HCT116 (cell line): ENCODE data around the gene DRAM1. TPM values are rescaled to one million over a fixed set of nuclear protein-coding genes. Genes with fewer than 3 reads are reported as not detected.

Experiments used
- ATAC-seq: fragments of 200-7000 bp; cut with Tn5 transposase; 2 replicates; pipeline ENCODE4 v1.9.1; 2020; ENCODE audit warnings: mild to moderate bottlenecking, moderate library complexity
- BruUV-seq: library from RNA; stranded (reverse); fragments of 400-500 nt; replicated peaks from 2 replicates; lab custom pipeline; 2021; lab: Mats Ljungman, UMichigan
- CTCF ChIA-PET: fragments of 300-600 bp; sonication (Branson Sonifier 250); formaldehyde crosslinking; loops from one replicate; lab custom pipeline; 2021; ENCODE audit warnings: antibody characterized with exemption; lab: Charles Lee
- POLR2A ChIA-PET: fragments of 300-600, 350-600 bp; sonication (Branson Sonifier 250); formaldehyde crosslinking; loops from one replicate; lab custom pipeline; 2021; ENCODE audit warnings: antibody characterized with exemption; lab: Charles Lee
- RAD21 ChIA-PET, 2 experiments: fragments of 300-600 bp; sonication (Branson Sonifier 250); formaldehyde crosslinking; loops; one replicate each; lab custom pipeline; 2023; ENCODE audit warnings: low total read pairs in 2 of 2; ENCODE audit not compliant: uncharacterized antibody in 2 of 2, unreplicated experiment in 2 of 2, low non-redundant PET in 1 of 2; lab: Charles Lee
- DNase-seq: peaks from one replicate; pipeline ENCODE4 v3.0.0-alpha.2; 2010; ENCODE audit warnings: low read depth, low spot score
- H2AFZ ChIP-seq: fragments of 200-600 bp; shearing (Covaris generic), sonication (generic); 2 replicates; pipeline ENCODE4 v1.6.1; 2017; ENCODE audit warnings: low read depth, mixed run types, mixed read lengths, antibody characterized with exemption, low read length; ENCODE audit not compliant: poor library complexity, severe bottlenecking
- H3K27ac ChIP-seq: 2 replicates; pipeline ENCODE4 v1.5.1; 2012; ENCODE audit warnings: low read depth, low read length
- H3K27me3 ChIP-seq: fragments of 200-600 bp; sonication (generic); 2 replicates; pipeline ENCODE4 v1.6.1; 2016; ENCODE audit warnings: mixed run types, low read length, mixed read lengths; ENCODE audit not compliant: insufficient read depth
- H3K36me3 ChIP-seq, 2 experiments: fragments of 200-500 bp in 1 of 2; fragments of 200-600 bp in 1 of 2; sonication (Bioruptor generic) in 1 of 2; sonication (generic) in 1 of 2; 2 replicates each; pipeline versions ENCODE4 v1.5.1 to v1.6.1; 2014 to 2016; ENCODE audit warnings: low read length in 2 of 2, inconsistent platforms in 1 of 2, mixed read lengths in 1 of 2, mixed run types in 1 of 2; ENCODE audit not compliant: insufficient read depth in 2 of 2, control insufficient read depth in 1 of 2
- H3K4me1 ChIP-seq, 2 experiments: fragments of 200-600 bp in 1 of 2; sonication (generic) in 1 of 2; 2 replicates each; pipeline versions ENCODE4 v1.5.1 to v1.6.1; 2012 to 2017; ENCODE audit warnings: low read length in 2 of 2, inconsistent platforms in 1 of 2, mild to moderate bottlenecking in 1 of 2, mixed read lengths in 1 of 2, mixed run types in 1 of 2, moderate library complexity in 1 of 2; ENCODE audit not compliant: insufficient read depth in 2 of 2, control insufficient read depth in 1 of 2
- H3K4me2 ChIP-seq: fragments of 200-600 bp; sonication (generic); 2 replicates; pipeline ENCODE4 v1.6.1; 2017; ENCODE audit warnings: mixed run types, low read length, mixed read lengths
- H3K4me3 ChIP-seq, 2 experiments: fragments of 200-600 bp in 1 of 2; sonication (generic) in 1 of 2; replicated peaks in 1 of 2; 2 replicates each; pipeline ENCODE4 v1.5.1; 2011 to 2016; ENCODE audit warnings: low read length in 2 of 2, control low read depth in 1 of 2, low read depth in 1 of 2, mild to moderate bottlenecking in 1 of 2, mixed read lengths in 1 of 2, mixed run types in 1 of 2
- H3K79me2 ChIP-seq: fragments of 200-600 bp; sonication (generic); 2 replicates; pipeline ENCODE4 v1.6.1; 2017; ENCODE audit warnings: mild to moderate bottlenecking, mixed run types, low read length, moderate library complexity, mixed read lengths; ENCODE audit not compliant: insufficient read depth
- H3K9ac ChIP-seq: fragments of 200-600 bp; sonication (generic); 2 replicates; pipeline ENCODE4 v1.6.1; 2016; ENCODE audit warnings: low read length, mixed read lengths
- H3K9me2 ChIP-seq: fragments of 200-600 bp; sonication (generic), shearing (Covaris generic); 2 replicates; pipeline ENCODE4 v1.6.1; 2017; ENCODE audit warnings: mixed run types, mild to moderate bottlenecking, moderate library complexity; ENCODE audit not compliant: insufficient read depth
- H3K9me3 ChIP-seq, 2 experiments: fragments of 200-500 bp in 1 of 2; fragments of 200-600 bp in 1 of 2; sonication (Bioruptor generic) in 1 of 2; sonication (generic) in 1 of 2; 2 replicates each; pipeline ENCODE4 v1.6.1; 2014 to 2017; ENCODE audit warnings: low read length in 2 of 2, mixed read lengths in 2 of 2, inconsistent platforms in 1 of 2, low read depth in 1 of 2, mild to moderate bottlenecking in 1 of 2, mixed run types in 1 of 2, moderate library complexity in 1 of 2; ENCODE audit not compliant: control insufficient read depth in 1 of 2, insufficient read depth in 1 of 2
- H4K20me1 ChIP-seq: fragments of 200-600 bp; sonication (generic), shearing (Covaris generic); 2 replicates; pipeline ENCODE4 v1.6.1; 2017; ENCODE audit warnings: mixed run types, mild to moderate bottlenecking, moderate library complexity; ENCODE audit not compliant: insufficient read depth
- CBX3 ChIP-seq: IDR thresholded peaks from 2 replicates; pipeline ENCODE4 v1.6.1; 2012; ENCODE audit warnings: low read depth
- EZH2phosphoT487 ChIP-seq: fragments of 200-600 bp; IDR thresholded peaks from 2 replicates; pipeline ENCODE4 v1.6.1; 2018; ENCODE audit warnings: antibody characterized with exemption, borderline replicate concordance
- SRF ChIP-seq: IDR thresholded peaks from 2 replicates; pipeline ENCODE4 v1.6.1; 2012; ENCODE audit warnings: low read depth
- intact Hi-C: fragments of 100-400 bp; cut with micrococcal nuclease; formaldehyde crosslinking; loops from 2 replicates; pipeline ENCODE4 v1.10.0; 2022
- total RNA-seq: library from RNA; stranded (reverse); gene quantifications from one replicate; pipeline ENCODE4 v1.2.1, GENCODE V29; 2021; ENCODE audit not compliant: unreplicated experiment
- TF ChIP-seq, protein P1 (sequence below): IDR thresholded peaks from 2 replicates; pipeline ENCODE4 v1.6.1; 2011; ENCODE audit warnings: mild to moderate bottlenecking, low read length, moderate library complexity; ENCODE audit not compliant: insufficient replicate concordance; ENCODE audit errors: extremely low read depth

The DRAM1 gene
- total RNA-seq, 1 experiment from 2014 or later, result 20.3 TPM

- POLR2A ChIA-PET, result no interaction called here
- no peak for ATAC-seq
- no peak for TF ChIP-seq CBX3
- TF ChIP-seq, protein P1, sequence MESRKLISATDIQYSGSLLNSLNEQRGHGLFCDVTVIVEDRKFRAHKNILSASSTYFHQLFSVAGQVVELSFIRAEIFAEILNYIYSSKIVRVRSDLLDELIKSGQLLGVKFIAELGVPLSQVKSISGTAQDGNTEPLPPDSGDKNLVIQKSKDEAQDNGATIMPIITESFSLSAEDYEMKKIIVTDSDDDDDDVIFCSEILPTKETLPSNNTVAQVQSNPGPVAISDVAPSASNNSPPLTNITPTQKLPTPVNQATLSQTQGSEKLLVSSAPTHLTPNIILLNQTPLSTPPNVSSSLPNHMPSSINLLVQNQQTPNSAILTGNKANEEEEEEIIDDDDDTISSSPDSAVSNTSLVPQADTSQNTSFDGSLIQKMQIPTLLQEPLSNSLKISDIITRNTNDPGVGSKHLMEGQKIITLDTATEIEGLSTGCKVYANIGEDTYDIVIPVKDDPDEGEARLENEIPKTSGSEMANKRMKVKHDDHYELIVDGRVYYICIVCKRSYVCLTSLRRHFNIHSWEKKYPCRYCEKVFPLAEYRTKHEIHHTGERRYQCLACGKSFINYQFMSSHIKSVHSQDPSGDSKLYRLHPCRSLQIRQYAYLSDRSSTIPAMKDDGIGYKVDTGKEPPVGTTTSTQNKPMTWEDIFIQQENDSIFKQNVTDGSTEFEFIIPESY, result no peak
- TF ChIP-seq EZH2phosphoT487, result no peak
- no peaks in the 10 kb centered on the region for H3K79me2 ChIP-seq
- RAD21 ChIA-PET, result no interaction called here
- intact Hi-C loops, result no loop called here
- H3K9me2 ChIP-seq, result no peaks in the 10 kb centered on the region
- no peaks in the 10 kb centered on the region for H4K20me1 ChIP-seq
- H3K4me3 ChIP-seq, result no peak overlapping the region
- H3K27ac ChIP-seq, result no peak overlapping the region
- BruUV-seq, result no TSS peak
- no peak overlapping the region for H3K9ac ChIP-seq
- no peaks in the 10 kb centered on the region for H3K9me3 ChIP-seq
- CTCF ChIA-PET, result interaction anchor here (0.8 to 2.4 kb wide), 4 partner anchors 761 to 870 kb away, joined by 3 to 12 read pairs (median 7); no protein-coding TSS in a partner anchor
- no peak overlapping the region for H3K4me2 ChIP-seq
- peaks cover 26% of the 10 kb centered on the region; the same call in 1 of the 2 replicates for H3K27me3 ChIP-seq
- no peaks in the 10 kb centered on the region for H3K4me1 ChIP-seq
- DNase-seq, result no peak
- no peaks in the 10 kb centered on the region for H3K36me3 ChIP-seq
- H2AFZ ChIP-seq, result no peak overlapping the region
These were observed 64.2 kb downstream of the DRAM1 start for GRCh38 chr12:101941306-101942249.

DNA sequence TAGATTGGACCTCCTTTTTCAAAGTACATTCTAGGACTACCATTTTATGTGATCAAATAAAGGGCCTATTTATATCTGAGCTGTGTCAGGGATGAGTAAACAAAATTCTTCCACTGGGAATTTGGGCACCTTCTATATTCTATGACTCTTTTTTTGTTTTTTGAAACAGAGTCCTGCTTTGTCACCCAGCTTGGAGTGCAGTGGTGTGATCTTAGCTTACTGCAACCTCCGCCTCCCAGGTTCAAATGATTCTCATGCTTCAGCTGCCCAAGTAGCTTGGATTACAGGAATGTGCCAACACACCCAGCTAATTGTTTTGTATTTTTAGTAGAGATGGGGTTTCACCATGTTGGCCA lies 64.8 kb downstream of the DRAM1 start:
- Histone ChIP-seq H3K9me3 (no peaks in the 10 kb centered on the region), H3K79me2 (no peaks in the 10 kb centered on the region), H3K27ac (no peak overlapping the region), H3K4me1 (no peaks in the 10 kb centered on the region), H3K9ac (no peak overlapping the region), H3K4me2 (no peak overlapping the region), H3K9me2 (no peaks in the 10 kb centered on the region), H3K4me3 (no peak overlapping the region), H3K27me3 (peaks cover 26% of the 10 kb centered on the region; the same call in 1 of the 2 replicates), H3K36me3 (no peaks in the 10 kb centered on the region), H2AFZ (no peak overlapping the region), H4K20me1 (no peaks in the 10 kb centered on the region)
- ATAC-seq (no peak), DNase-seq (no peak)
- intact Hi-C loops, result no loop called here
- RAD21 ChIA-PET, result no interaction called here
- no peak for TF ChIP-seq SRF
- BruUV-seq, result no TSS peak
- CTCF ChIA-PET, result interaction anchor here (0.8 to 2.4 kb wide), 3 partner anchors 543 to 798 kb away, joined by 3 to 11 read pairs (median 3); no protein-coding TSS in a partner anchor
- POLR2A ChIA-PET, result no interaction called here
